Bronchial epithelial cell (primary cell): ENCODE results near the gene IL25. TPM values are rescaled to one million over a fixed set of nuclear protein-coding genes. Genes with fewer than 3 reads are reported as not detected.
A peak's percentile ranks its signal among the peaks of the same experiment; 100 is the strongest.
"Not testable (repeated sequence)": the region's sequence is repeated elsewhere in the genome, so short reads cannot be mapped to it uniquely, and the experiment has no call there.

Experiments used
- DNase-seq: peaks from one replicate; pipeline ENCODE4 v3.0.0-alpha.2; 2010; ENCODE audit warnings: low read depth
- FAIRE-seq: peaks from 2 replicates; lab custom pipeline; 2011; peaks lifted over from hg19 to GRCh38; lab: Jason Lieb, UNC
- H3K27me3 ChIP-seq: 2 replicates; pipeline ENCODE4 v1.5.1; 2011; ENCODE audit warnings: low read length; ENCODE audit not compliant: control insufficient read depth, insufficient read depth
- H3K36me3 ChIP-seq: 2 replicates; pipeline ENCODE4 v1.5.1; 2011; ENCODE audit warnings: low read length; ENCODE audit not compliant: control insufficient read depth, insufficient read depth
- H3K4me3 ChIP-seq: 2 replicates; pipeline ENCODE4 v1.5.1; 2011; ENCODE audit warnings: mild to moderate bottlenecking, low read depth, low read length, control low read depth
- total RNA-seq: library from RNA; depleted of rRNA; stranded (reverse); fragments of >200 nt; gene quantifications from 2 replicates; pipeline ENCODE4 v1.2.1, GENCODE V29; 2014
- TF ChIP-seq, protein P1 (sequence below): IDR thresholded peaks from 2 replicates; pipeline ENCODE4 v1.5.1; 2011; ENCODE audit warnings: mild to moderate bottlenecking, moderate library complexity, low read length, control low read depth, inconsistent platforms; ENCODE audit not compliant: insufficient read depth, severe bottlenecking

The IL25 gene
- total RNA-seq, 1 donor from 2014 or later, result not detected

DNA sequence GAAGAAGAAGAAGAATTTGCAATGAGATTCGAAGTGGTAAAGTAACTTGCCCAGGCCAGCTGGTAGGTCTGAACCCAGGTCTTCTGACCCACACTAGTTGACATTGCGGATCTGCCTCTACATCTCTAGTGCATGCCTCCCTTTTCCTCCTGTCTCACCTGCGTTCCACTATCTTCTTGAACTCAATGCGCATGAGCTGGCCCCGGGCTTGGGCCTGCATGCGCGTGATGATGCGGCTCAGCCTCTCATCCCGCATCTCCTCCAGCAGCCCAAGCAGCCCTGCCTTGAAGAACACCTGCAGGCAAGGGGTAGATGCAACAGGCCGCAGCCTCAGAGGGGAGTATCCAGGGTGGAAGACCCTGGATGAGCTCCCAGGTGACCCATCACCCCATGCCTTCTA is 23.5 kb downstream of the IL25 start:
- TF ChIP-seq, protein P1, sequence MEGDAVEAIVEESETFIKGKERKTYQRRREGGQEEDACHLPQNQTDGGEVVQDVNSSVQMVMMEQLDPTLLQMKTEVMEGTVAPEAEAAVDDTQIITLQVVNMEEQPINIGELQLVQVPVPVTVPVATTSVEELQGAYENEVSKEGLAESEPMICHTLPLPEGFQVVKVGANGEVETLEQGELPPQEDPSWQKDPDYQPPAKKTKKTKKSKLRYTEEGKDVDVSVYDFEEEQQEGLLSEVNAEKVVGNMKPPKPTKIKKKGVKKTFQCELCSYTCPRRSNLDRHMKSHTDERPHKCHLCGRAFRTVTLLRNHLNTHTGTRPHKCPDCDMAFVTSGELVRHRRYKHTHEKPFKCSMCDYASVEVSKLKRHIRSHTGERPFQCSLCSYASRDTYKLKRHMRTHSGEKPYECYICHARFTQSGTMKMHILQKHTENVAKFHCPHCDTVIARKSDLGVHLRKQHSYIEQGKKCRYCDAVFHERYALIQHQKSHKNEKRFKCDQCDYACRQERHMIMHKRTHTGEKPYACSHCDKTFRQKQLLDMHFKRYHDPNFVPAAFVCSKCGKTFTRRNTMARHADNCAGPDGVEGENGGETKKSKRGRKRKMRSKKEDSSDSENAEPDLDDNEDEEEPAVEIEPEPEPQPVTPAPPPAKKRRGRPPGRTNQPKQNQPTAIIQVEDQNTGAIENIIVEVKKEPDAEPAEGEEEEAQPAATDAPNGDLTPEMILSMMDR, result no peak
- DNase-seq, result no peak
- no peak for FAIRE-seq
- Histone ChIP-seq H3K4me3 (no peak overlapping the region), H3K27me3 (no peaks in the 10 kb centered on the region), H3K36me3 (no peaks in the 10 kb centered on the region)

DNA sequence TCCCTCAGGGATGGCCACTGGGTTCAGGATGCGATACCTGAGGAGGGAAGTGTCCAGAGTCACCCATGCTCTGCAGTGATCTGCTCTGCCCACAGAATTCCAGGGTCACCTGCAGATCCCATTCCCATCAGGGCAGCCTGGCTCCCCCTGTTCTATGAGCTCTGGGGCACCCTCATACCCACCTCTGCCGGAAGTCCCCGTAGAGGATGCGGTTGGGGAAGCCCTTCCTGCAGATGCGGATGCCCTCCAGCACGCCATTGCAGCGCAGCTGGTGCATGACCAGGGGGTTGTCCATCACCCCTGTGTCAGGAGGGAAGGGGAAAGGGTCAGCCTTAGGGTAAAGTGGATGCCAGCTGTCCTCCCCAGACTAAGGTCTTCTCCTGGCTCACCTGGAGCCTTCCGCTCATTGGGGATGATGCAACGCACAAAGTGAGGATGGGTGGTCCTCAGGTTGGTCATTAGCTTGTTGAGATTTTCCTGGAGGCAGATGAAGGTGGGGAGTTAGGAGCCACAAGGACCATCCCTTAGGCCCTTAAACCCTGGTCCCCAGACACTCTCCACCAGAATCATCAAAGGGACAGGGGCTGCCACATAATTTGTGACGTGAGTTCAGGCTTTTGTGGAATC is 24.3 kb downstream of the IL25 start:
- TF ChIP-seq, protein P1, result no peak
- Histone ChIP-seq H3K36me3 (no peaks in the 10 kb centered on the region), H3K4me3 (no peak overlapping the region), H3K27me3 (no peaks in the 10 kb centered on the region)
- FAIRE-seq (no peak), DNase-seq (no peak)

DNA sequence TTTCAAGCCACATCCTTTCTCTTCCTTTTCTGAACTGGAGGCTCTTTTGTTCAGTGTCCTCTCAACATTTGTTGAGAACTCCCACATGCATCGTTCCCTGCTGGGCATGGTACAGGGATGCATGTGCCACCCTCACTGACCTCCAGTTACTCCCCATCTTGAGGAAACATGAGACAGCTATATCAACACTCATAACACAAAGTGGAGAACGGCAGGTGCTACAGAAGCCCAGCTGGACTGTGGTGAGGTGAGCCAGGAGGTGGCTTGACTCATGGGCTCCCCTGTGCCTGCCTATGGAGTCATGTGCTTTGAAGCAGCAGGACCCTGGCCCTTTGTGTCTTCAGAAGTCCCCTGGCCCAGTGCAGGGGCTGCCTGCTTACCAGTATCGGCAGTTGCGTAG is 25.7 kb downstream of the IL25 start:
- Histone ChIP-seq H3K36me3 (no peaks in the 10 kb centered on the region), H3K4me3 (no peak overlapping the region), H3K27me3 (no peaks in the 10 kb centered on the region)
- DNase-seq, result no peak
- TF ChIP-seq, protein P1, result no peak
- no peak for FAIRE-seq

DNA sequence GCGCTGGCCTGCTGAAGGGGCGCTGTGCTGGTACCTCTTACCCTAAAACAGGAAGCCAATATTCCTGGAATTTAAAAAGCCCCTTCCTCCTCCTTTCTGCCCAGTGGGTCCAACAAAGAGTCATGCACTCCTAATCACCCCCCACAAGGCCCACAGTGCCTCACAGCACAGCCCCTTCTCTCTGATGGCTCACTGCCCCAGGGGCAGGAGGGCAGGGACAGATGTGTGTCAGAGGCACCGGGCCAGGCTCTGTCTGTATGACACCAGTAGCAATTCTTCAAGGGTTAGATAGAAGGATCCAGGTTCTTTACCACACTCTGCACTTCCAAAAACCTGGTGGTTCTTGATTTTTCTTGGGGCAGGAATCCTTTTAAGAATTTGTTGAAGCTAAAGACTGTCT is 26.5 kb downstream of the IL25 start:
- TF ChIP-seq, protein P1, result no peak
- Histone ChIP-seq H3K4me3 (no peak overlapping the region), H3K36me3 (no peaks in the 10 kb centered on the region), H3K27me3 (no peaks in the 10 kb centered on the region)
- FAIRE-seq (no peak), DNase-seq (no peak)

DNA sequence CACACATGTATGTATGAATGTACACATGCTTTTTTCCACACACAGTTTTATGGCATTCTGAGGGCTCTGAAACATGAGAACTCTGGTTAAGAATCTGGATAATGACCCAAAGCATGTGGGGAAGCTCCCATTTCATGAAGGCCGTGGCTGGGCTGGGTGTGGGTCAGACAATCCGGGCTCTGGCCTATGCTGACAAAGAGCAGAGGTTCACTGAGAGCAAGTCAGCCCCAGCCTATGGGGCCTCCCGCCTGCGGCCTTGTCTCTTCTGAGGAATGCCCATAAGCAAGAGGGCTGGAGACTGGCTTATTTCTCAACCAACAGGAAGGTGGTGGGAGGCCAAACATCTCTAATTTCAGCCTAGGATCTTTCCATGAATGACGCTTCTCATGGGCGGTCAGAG is 27.0 kb downstream of the IL25 start:
- Histone ChIP-seq H3K36me3 (no peaks in the 10 kb centered on the region), H3K4me3 (no peak overlapping the region), H3K27me3 (no peaks in the 10 kb centered on the region)
- FAIRE-seq (no peak), DNase-seq (no peak)
- TF ChIP-seq, protein P1, result no peak

DNA sequence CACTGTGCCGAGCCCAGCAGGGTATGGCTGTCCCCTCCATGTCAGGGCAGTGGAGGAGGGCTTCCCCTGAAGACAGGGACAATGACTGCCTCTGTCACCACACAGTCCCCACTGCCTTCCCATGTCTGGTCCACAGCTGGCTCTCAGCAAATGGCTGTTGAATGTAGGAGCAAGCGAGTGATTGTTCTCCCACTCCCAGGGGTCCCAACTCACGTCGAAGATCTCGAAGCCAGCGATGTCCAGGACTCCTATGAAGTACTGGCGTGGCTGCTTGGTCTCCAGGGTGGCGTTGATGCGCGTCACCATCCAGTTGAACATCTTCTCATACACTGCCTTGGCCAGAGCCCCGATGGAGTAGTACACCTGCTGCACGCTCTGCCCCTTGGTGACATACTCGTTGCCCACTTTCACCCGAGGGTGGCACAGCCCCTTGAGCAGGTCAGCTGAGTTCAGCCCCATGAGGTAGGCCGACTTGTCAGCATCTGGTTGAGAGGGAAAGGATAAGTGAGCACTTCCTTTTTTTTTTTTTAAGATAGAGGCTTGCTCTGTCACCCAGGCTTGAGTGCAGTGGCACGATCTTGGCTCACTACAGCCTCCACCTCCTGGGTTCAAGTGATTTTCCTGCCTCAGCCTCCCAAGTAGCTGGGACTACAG is 28.0 kb downstream of the IL25 start:
- not testable (repeated sequence) for DNase-seq, H3K36me3 ChIP-seq, H3K27me3 ChIP-seq, H3K4me3 ChIP-seq
- FAIRE-seq, result peak; percentile 89
